ENCODE measurements around the gene LMF1.

GRCh38 chr16:860891-861290 is 109.9 kb downstream of the LMF1 start:
- TF ChIP-seq POLR2A (IDR thresholded peaks at IDR 0.05) (no peak), CTCF (IDR thresholded peaks at IDR 0.05) (no peak)
